Body of pancreas (tissue), 4 donors: Measurements from ENCODE around the gene SNAI3. TPM values are rescaled to one million over a fixed set of nuclear protein-coding genes. Genes with fewer than 3 reads are reported as not detected.

Source experiments
- microRNA-seq, 2 donors: library from miRNA; unstranded; fragments of <30 nt; microRNA quantifications; one replicate each; pipeline ENCODE4, GENCODE V29; 2016; ENCODE audit warnings: borderline number of aligned reads in 2 of 2, borderline replicate concordance in 2 of 2
- total RNA-seq, 2 donors: library from RNA; depleted of rRNA; stranded (reverse); fragments of >200 nt; gene quantifications; one replicate each; pipeline ENCODE4 v1.1.0, GENCODE V29; 2016

Gene SNAI3
- total RNA-seq, 2 donors from 2014 or later: 0.26 TPM; not detected in 1

Small RNAs within 50 kb of the gene (microRNA-seq; reads per million reads assigned to microRNA genes)
- 0 reads per million in 2 donors for gene MIR4722

Other genes with a start within 250 kb of the SNAI3 start
- 10 to 100 TPM; 10.9 to 11.4 TPM for gene ZFPM1, start 233.2 kb downstream of the SNAI3 start, total RNA-seq
- 10 to 100 TPM; 11.7 to 22.4 TPM for gene ZC3H18, start 116.1 kb downstream of the SNAI3 start, total RNA-seq
- not detected for gene IL17C, start 47.9 kb downstream of the SNAI3 start, total RNA-seq
- gene CYBA, start 35.5 kb downstream of the SNAI3 start, total RNA-seq: 100 to 1,000 TPM; 126 to 177 TPM
- 10 to 100 TPM; 16.9 to 28.7 TPM for gene MVD, start 23.4 kb downstream of the SNAI3 start, total RNA-seq
- 10 to 100 TPM; 16.6 to 27.7 TPM for gene RNF166, start 19.9 kb upstream of the SNAI3 start, total RNA-seq
- gene CTU2, start 20.0 kb upstream of the SNAI3 start, total RNA-seq: 10 to 100 TPM in 1 of 2 donors, 1 to 10 TPM in 1; 5.7 to 10.2 TPM
- gene PIEZO1, start 98.7 kb upstream of the SNAI3 start, total RNA-seq: 100 to 1,000 TPM in 1 of 2 donors, 10 to 100 TPM in 1; 61.0 to 269 TPM
- 1 to 10 TPM in 1 of 2 donors, not detected in 1; 7.6 TPM for gene CDT1, start 117.3 kb upstream of the SNAI3 start, total RNA-seq
- 100 to 1,000 TPM in 1 of 2 donors, 10 to 100 TPM in 1; 95.9 to 104 TPM for gene APRT, start 125.4 kb upstream of the SNAI3 start, total RNA-seq
- gene GALNS, start 170.4 kb upstream of the SNAI3 start, total RNA-seq: 10 to 100 TPM in 1 of 2 donors, 1 to 10 TPM in 1; 8.8 to 48.8 TPM
- 10 to 100 TPM in 1 of 2 donors, 1 to 10 TPM in 1; 7.6 to 35.5 TPM for gene TRAPPC2L, start 170.6 kb upstream of the SNAI3 start, total RNA-seq
- not detected for gene PABPN1L, start 180.2 kb upstream of the SNAI3 start, total RNA-seq